HFF-Myc (cell line): ENCODE measurements around the gene SLC44A1.

Source experiments
- DNase-seq: peaks from one replicate; pipeline ENCODE4 v3.0.0-alpha.2; 2011; ENCODE audit warnings: low read depth; ENCODE audit errors: extremely low read depth
- H3K4me3 ChIP-seq: replicated peaks from 2 replicates; pipeline ENCODE4 v1.5.1; 2011; ENCODE audit warnings: low read depth, mild to moderate bottlenecking, control low read depth, low read length
- CTCF ChIP-seq: IDR thresholded peaks from 2 replicates; pipeline ENCODE4 v1.5.1; 2012; ENCODE audit warnings: mild to moderate bottlenecking, low read depth, low read length, control low read depth; ENCODE audit errors: missing control alignments

SLC44A1 gene

DNA sequence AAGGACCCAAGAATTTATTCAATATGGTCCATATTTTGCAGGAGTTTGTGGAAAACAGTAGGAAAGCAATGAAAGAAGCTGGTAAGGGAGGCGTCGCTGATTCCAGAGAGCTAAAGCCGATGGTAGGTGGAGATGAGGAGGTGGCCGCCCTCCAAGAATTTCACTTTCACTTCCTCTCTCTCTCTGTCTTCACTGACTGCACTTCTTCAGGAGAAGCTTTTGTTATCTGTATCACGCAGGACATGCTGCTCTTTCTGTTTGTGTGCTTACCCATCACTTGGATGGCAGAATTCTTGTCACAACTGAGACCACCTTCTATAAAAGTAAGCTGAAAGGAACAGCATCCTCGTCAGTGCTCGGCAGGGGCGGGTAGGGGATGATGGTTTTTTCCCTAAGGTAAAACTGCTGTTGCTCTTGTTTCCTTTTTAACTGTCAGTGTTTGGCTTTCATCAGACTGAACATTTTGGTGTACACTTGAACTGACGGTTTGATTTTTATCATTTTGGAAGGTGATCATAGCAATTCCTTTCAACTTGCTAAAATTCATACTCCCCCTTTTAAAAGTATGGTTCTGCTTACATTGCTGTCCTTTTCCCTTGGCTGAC, 141.0 kb downstream of the SLC44A1 start:
- no peak overlapping the region for H3K4me3 ChIP-seq
- DNase-seq, result no peak
- no peak for TF ChIP-seq CTCF

GRCh38 chr9:105389796-105390195, 145.3 kb downstream of the SLC44A1 start:
- no peak for TF ChIP-seq CTCF
- no peak for DNase-seq

DNA sequence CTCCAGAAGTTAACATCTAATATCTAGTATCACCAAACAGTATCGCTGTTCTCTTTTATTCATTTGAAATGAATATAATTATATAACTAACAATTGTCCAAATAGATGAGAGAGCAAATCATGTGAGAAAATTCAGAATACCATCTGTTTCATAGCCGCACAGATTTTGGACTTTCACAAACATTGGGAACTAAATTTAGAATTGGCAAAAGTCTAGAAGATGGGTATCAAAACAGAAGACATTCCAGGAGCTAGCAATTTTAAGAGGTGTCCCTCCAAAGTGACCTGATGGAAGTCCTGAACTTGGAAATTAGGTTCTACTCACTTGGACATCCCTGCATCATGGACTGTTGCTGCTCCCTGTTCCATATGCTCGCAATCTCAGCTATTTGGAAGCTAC, 146.4 kb downstream of the SLC44A1 start:
- TF ChIP-seq CTCF, result no peak
- H3K4me3 ChIP-seq, result no peak overlapping the region
- DNase-seq, result no peak

More at GRCh38 chr9:105389796-105390195, 145.3 kb downstream of the SLC44A1 start:
- H3K4me3 ChIP-seq, result no peak overlapping the region

DNA sequence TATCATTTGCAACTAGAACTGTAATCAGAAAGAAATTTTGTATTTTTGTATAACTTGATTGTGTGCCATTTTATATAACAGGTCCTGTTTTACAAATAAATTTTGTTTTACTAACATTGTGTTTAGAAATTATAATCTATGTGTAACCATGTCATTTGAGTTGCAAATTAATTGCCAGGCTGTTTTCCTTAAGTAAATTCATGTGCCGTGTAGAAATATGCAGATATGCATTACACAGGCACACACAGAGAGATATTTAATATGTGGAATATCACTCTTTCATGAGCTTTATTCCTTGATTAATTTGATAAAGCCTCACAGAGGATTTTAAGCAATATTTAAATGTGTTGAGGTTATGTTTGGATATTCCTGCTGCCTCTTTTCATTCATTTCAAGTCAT, 146.8 kb downstream of the SLC44A1 start:
- no peak for DNase-seq
- H3K4me3 ChIP-seq, result no peak overlapping the region
- TF ChIP-seq CTCF, result no peak

DNA sequence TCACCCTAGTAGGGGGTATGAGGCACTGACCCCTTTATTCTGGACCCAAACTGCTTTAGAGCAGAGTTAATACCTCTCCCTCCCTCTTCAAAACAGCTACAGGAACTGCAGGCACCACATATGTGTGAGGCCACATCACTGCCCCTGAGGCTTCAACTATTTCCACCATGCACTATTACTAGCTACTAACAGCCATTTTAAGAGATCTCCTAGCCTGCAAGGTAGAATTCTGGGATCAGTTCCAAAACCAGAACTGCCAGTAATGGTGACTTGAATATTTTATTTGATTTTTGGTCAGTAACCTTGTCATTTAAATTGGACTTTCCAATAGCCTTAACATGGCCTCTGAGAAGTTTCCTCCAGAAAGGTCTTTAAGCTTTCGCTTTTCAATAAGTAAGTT, 148.1 kb downstream of the SLC44A1 start:
- no peak overlapping the region for H3K4me3 ChIP-seq
- DNase-seq, result no peak
- TF ChIP-seq CTCF, result no peak

- no peak for DNase-seq
- no peak overlapping the region for H3K4me3 ChIP-seq
- no peak for TF ChIP-seq CTCF
These were observed 149.3 kb downstream of the SLC44A1 start for GRCh38 chr9:105393576-105394344.
